Suprapubic skin (tissue), 4 donors: Measurements from ENCODE around the gene TIE1.

Source experiments
- POLR2A ChIP-seq, 2 donors: fragments of 450-650 bp; IDR thresholded peaks; one replicate each; pipeline ENCODE4 v1.6.1; 2017; ENCODE audit warnings: antibody characterized with exemption in 2 of 2, mild to moderate bottlenecking in 2 of 2, moderate library complexity in 2 of 2
- POLR2AphosphoS5 ChIP-seq, 3 donors: sonication (generic); formaldehyde crosslinking; IDR thresholded peaks; one replicate each; pipeline ENCODE4 v1.6.1; 2017; ENCODE audit warnings: antibody characterized with exemption in 3 of 3
- TF ChIP-seq, protein P1 (sequence below), 2 donors: fragments of 200-600 bp in 1 of 2; fragments of 450-650 bp in 1 of 2; sonication (generic) in 1 of 2; IDR thresholded peaks; one replicate each; pipeline ENCODE4 v1.5.1; 2016 to 2019; ENCODE audit warnings: antibody characterized with exemption in 2 of 2, mild to moderate bottlenecking in 1 of 2, moderate library complexity in 1 of 2

DNA sequence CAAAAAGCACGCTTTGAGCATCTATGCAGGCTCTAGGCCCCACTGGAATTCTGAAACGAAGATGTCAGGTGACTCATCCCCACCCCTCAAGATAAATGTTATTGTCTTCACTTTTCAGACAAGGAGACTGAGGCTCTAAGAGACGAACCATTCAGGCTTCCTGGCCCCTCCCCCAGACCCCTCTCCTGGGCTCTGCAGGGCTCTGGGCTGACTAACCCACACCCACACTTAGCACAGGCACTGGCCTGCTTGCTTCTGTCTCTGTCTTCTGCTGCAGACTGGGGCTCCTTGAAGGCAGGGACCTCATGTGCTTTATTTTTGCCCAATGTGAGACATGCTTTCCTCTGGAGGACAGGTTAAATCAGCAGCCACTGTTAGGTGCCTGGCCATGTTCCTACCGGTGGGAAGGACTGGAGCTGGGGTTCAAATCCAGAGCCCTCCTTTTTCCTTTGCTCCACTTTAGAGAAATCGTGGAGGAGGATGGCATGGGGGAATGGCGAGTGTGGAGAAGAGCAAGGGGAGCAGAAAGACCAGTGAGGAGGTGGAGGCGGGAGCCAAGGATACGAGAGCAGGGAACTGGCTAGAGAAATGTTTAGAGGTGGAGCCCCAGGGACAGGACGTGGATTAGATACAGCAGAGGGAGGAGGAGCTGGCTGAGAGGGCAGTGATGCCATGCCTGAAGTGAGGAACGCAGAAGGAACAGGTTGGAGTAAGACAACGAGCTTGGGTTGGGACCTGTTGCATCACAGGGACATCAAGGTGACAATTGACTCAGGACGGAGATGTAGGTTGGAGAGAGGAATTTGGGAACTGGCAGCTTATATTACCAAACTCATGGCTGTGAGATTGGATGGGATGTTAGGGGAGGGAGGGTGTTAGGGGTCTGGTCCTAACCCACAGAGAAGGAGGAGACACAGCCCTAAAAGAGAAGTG lies 29.3 kb upstream of the TIE1 start:
- TF ChIP-seq, protein P1, sequence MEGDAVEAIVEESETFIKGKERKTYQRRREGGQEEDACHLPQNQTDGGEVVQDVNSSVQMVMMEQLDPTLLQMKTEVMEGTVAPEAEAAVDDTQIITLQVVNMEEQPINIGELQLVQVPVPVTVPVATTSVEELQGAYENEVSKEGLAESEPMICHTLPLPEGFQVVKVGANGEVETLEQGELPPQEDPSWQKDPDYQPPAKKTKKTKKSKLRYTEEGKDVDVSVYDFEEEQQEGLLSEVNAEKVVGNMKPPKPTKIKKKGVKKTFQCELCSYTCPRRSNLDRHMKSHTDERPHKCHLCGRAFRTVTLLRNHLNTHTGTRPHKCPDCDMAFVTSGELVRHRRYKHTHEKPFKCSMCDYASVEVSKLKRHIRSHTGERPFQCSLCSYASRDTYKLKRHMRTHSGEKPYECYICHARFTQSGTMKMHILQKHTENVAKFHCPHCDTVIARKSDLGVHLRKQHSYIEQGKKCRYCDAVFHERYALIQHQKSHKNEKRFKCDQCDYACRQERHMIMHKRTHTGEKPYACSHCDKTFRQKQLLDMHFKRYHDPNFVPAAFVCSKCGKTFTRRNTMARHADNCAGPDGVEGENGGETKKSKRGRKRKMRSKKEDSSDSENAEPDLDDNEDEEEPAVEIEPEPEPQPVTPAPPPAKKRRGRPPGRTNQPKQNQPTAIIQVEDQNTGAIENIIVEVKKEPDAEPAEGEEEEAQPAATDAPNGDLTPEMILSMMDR (IDR thresholded peaks at IDR 0.05), result no peak
- TF ChIP-seq POLR2A (IDR thresholded peaks at IDR 0.05) (no peak), POLR2AphosphoS5 (IDR thresholded peaks at IDR 0.05) (no peak)
